ENCODE results near the gene ADARB1.

DNA sequence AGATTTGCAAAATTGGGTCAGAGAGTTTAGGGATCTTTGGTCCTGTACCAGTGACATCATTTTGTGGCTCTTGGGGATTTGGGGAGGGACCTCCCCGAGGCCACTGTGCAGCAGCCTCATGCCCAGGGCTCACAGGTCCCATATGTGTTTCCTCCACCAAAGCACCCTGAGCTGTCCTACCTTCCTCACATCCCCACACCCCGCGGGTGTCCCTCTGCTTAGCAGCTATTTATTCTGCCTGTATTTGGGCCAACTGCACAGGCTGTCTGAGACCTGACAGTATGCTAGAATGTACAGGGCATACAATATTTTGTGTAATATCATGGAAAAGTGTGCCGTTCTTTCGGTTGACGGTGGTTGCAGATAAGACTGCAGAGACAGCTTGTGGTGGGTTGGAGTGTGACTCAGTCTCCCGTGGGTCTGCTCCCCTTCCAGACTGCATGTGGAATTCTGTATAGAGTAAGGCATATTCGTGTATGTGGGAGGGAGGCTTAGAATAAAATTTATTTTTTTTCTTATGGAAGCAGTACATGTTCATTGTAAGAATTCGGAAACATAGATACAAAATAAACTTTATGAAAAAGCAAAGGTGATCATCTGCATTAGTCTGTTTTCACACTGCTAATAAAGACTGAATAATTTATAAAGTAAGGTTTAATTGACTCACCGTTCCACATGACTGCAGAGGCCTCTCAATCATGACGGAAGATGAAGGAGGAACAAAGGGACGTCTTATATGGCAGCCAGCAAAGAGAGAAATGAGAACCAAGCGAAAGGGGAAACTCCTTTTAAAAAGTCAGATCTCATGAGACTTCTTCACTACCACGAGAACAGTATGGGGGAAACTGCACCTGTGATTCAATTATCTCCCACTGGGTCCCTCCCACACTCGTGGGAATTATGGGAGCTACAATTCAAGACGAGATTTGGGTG, 84.4 kb downstream of the ADARB1 start:
- TF ChIP-seq, protein P1, sequence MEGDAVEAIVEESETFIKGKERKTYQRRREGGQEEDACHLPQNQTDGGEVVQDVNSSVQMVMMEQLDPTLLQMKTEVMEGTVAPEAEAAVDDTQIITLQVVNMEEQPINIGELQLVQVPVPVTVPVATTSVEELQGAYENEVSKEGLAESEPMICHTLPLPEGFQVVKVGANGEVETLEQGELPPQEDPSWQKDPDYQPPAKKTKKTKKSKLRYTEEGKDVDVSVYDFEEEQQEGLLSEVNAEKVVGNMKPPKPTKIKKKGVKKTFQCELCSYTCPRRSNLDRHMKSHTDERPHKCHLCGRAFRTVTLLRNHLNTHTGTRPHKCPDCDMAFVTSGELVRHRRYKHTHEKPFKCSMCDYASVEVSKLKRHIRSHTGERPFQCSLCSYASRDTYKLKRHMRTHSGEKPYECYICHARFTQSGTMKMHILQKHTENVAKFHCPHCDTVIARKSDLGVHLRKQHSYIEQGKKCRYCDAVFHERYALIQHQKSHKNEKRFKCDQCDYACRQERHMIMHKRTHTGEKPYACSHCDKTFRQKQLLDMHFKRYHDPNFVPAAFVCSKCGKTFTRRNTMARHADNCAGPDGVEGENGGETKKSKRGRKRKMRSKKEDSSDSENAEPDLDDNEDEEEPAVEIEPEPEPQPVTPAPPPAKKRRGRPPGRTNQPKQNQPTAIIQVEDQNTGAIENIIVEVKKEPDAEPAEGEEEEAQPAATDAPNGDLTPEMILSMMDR (IDR thresholded peaks at IDR 0.05), result no peak
- TF ChIP-seq POLR2A (IDR thresholded peaks at IDR 0.05), result no peak
